22Rv1 (cell line): Measurements from ENCODE around the gene ERVFRD-1.

Source experiments
- H3K27ac ChIP-seq: fragments of 450-650 bp; 2 replicates; pipeline ENCODE4 v1.5.1; 2017
- ZFX ChIP-seq: fragments of 450-650 bp; IDR thresholded peaks from 2 replicates; pipeline ENCODE4 v1.6.1; 2017; ENCODE audit warnings: antibody characterized with exemption, borderline replicate concordance
- TF ChIP-seq, protein P1 (sequence below): fragments of 450-650 bp; IDR thresholded peaks from 2 replicates; pipeline ENCODE4 v1.5.1; 2017; ENCODE audit warnings: mild to moderate bottlenecking

The ERVFRD-1 gene

DNA sequence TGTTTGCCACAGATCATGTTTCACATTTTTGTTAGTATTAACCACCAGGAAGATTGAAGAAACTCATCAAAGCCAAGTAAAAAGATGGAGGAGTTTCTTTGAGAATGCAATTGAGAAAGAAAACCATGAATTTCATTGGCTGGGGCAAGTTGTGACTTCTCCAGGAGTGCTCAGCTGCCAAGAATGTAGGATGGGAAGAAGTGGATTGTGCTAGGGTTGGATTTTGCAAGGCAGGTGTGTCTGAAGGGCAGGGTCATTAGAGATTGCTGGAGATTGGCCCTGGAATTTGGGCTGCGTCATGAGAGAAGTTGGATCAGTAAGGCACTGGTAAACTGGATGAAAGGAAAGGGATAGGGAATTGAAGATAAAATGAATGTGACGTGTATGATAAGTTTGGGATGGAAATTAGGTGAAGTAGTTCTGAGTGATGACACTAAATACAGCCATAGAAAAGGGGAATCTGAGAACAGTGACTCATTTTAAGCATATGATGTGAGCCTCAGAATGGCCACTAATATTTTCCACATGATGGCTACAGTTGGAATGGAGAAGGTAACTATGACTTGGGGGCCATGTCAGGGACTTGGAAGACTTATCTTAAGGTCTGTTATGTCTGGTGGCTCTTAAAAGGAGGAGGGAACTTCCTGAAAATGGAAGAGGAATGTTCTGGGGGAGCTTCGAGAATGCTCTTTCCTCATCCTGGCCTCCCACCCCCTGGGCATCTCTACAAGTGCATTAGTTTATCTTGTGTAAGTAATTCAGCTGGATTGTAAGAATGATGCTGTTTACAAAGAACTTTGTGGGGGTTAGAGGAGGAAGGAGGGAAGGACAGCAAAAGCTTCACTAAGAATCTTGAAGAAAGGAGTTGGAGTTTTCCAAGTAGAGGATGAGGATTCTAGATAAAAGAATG is 27.8 kb upstream of the ERVFRD-1 start:
- no peak overlapping the region for H3K27ac ChIP-seq
- TF ChIP-seq ZFX = no peak
- TF ChIP-seq, protein P1, sequence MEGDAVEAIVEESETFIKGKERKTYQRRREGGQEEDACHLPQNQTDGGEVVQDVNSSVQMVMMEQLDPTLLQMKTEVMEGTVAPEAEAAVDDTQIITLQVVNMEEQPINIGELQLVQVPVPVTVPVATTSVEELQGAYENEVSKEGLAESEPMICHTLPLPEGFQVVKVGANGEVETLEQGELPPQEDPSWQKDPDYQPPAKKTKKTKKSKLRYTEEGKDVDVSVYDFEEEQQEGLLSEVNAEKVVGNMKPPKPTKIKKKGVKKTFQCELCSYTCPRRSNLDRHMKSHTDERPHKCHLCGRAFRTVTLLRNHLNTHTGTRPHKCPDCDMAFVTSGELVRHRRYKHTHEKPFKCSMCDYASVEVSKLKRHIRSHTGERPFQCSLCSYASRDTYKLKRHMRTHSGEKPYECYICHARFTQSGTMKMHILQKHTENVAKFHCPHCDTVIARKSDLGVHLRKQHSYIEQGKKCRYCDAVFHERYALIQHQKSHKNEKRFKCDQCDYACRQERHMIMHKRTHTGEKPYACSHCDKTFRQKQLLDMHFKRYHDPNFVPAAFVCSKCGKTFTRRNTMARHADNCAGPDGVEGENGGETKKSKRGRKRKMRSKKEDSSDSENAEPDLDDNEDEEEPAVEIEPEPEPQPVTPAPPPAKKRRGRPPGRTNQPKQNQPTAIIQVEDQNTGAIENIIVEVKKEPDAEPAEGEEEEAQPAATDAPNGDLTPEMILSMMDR = no peak

- TF ChIP-seq, protein P1 = no peak
- TF ChIP-seq ZFX = no peak
- H3K27ac ChIP-seq = no peak overlapping the region
Observed at GRCh38 chr6:11136809-11137208, 25.3 kb upstream of the ERVFRD-1 start.

DNA sequence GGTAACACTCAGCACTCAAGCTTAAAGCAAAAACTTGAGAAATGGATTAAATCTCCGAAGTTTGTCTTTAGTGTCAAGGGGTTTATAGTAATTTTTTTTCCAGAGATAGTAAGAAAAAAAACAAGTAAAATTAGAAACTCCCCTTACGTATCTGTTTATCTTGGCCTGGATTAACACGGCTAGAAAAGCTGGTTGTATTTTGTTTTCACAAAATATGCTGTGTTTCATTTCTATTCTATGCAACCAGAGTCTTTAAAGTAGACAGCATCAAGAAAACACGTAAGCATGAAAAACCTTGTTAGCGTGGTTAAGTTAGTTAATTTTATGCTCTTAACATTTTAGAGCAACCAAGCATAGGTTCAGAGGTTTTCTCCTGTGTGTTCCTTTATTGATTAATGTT is 21.8 kb upstream of the ERVFRD-1 start:
- H3K27ac ChIP-seq = no peak overlapping the region
- TF ChIP-seq, protein P1 = no peak
- no peak for TF ChIP-seq ZFX

DNA sequence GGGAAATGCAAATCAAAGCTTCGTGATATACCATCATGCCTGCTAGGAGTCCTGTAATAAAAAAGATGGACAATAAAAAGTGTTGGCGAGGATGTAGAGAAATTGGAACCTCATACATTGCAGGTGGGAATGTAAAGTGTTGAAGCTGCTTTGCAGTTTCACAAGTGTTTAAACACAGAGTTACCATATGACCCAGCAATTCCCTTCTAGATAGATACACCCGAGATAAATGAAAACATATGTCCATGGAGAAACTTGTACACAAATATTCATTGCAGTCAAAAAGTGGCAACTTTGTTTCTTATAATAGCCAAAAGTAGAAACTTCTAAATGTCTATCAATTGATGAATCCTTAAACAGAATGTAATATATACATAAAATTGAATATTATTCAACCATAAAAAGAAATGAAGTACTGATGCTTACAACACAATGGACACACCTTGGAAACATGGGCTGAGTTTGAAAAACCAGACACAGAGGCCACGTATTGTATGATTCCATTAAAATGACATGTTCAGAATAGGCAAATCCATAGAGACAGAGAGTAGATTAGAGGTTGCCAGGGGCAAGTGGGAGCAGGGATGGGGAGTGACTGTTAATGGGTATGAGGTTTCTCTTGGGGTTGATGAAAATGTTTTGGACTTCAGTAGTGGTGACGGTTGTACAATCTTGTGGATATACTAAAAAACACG is 20.8 kb upstream of the ERVFRD-1 start:
- TF ChIP-seq, protein P1 = no peak
- TF ChIP-seq ZFX = no peak

GRCh38 chr6:11130605-11131004 is 19.1 kb upstream of the ERVFRD-1 start:
- H3K27ac ChIP-seq = no peak overlapping the region
- TF ChIP-seq ZFX = no peak
- TF ChIP-seq, protein P1 = no peak

More for the DNA sequence above, 20.8 kb upstream of the ERVFRD-1 start:
- no peak overlapping the region for H3K27ac ChIP-seq

GRCh38 chr6:11129908-11130565 is 18.5 kb upstream of the ERVFRD-1 start:
- no peak overlapping the region for H3K27ac ChIP-seq
- no peak for TF ChIP-seq ZFX
- TF ChIP-seq, protein P1 = no peak
